WTC11 (cell line): ENCODE measurements around the gene PRICKLE1. TPM values are rescaled to one million over a fixed set of nuclear protein-coding genes. Genes with fewer than 3 reads are reported as not detected.

ENCODE experiments used
- ATAC-seq: fragments of 200-7000 bp; cut with Tn5 transposase; 2 replicates; pipeline ENCODE4 v1.10.0; 2021; ENCODE audit warnings: mild to moderate bottlenecking, moderate library complexity
- CTCF ChIA-PET: fragments of 300-600 bp; sonication (Branson Sonifier 250); formaldehyde crosslinking; loops from one replicate; lab custom pipeline; 2021; ENCODE audit warnings: antibody characterized with exemption; lab: Charles Lee
- POLR2A ChIA-PET: fragments of 350-600 bp; sonication (Branson Sonifier 250); formaldehyde crosslinking; loops from one replicate; lab custom pipeline; 2021; ENCODE audit warnings: antibody characterized with exemption; lab: Charles Lee
- DNase-seq: peaks from one replicate; pipeline ENCODE4 v3.0.0; 2021; ENCODE audit warnings: low spot score
- H3K27ac Mint-ChIP-seq: 2 replicates; pipeline ENCODE4 v1.8.0; 2021; ENCODE audit warnings: mixed read lengths
- H3K27me3 Mint-ChIP-seq: 2 replicates; pipeline ENCODE4 v1.8.0; 2021; ENCODE audit warnings: low read depth, mild to moderate bottlenecking, moderate library complexity, mixed read lengths
- H3K36me3 Mint-ChIP-seq: 2 replicates; pipeline ENCODE4 v1.8.0; 2021; ENCODE audit warnings: mixed read lengths
- H3K4me1 Mint-ChIP-seq: 2 replicates; pipeline ENCODE4 v1.8.0; 2022; ENCODE audit warnings: mixed read lengths
- H3K4me3 Mint-ChIP-seq: 2 replicates; pipeline ENCODE4 v1.8.0; 2021; ENCODE audit warnings: mild to moderate bottlenecking, moderate library complexity, mixed read lengths
- H3K9me3 Mint-ChIP-seq: 2 replicates; pipeline ENCODE4 v1.8.0; 2021; ENCODE audit warnings: mixed read lengths
- ATF2 ChIP-seq: sonication (generic); formaldehyde crosslinking; IDR thresholded peaks from 2 replicates; pipeline ENCODE4 v1.8.1; 2022; ENCODE audit warnings: low read depth, missing genetic modification reagents, borderline replicate concordance
- CDX4 ChIP-seq: fragments of 250-450 bp; sonication (Bioruptor Pico); IDR thresholded peaks from 2 replicates; pipeline ENCODE4 v1.9.0; 2021; ENCODE audit warnings: moderate library complexity, mild to moderate bottlenecking, inconsistent platforms, borderline replicate concordance
- E2F1 ChIP-seq: sonication (generic); formaldehyde crosslinking; IDR thresholded peaks from 2 replicates; pipeline ENCODE4 v1.8.0; 2022; ENCODE audit warnings: mild to moderate bottlenecking, missing genetic modification reagents
- HMGA2 ChIP-seq: fragments of 250-450 bp; sonication (Bioruptor Pico); IDR thresholded peaks from 2 replicates; pipeline ENCODE4 v1.4.0; 2021; ENCODE audit warnings: mild to moderate bottlenecking, moderate library complexity
- MXD4 ChIP-seq: fragments of 250-450 bp; sonication (Bioruptor Pico); IDR thresholded peaks from 2 replicates; pipeline ENCODE4 v1.8.0; 2021; ENCODE audit warnings: mild to moderate bottlenecking, moderate library complexity, borderline replicate concordance
- NR1H2 ChIP-seq: sonication (generic); formaldehyde crosslinking; IDR thresholded peaks from 2 replicates; pipeline ENCODE4 v1.9.0; 2021; ENCODE audit warnings: mild to moderate bottlenecking, moderate library complexity, missing genetic modification reagents
- NR2C2 ChIP-seq: sonication (generic); formaldehyde crosslinking; IDR thresholded peaks from 2 replicates; pipeline ENCODE4 v1.8.0; 2022; ENCODE audit warnings: mild to moderate bottlenecking, missing genetic modification reagents
- NR3C1 ChIP-seq: sonication (generic); formaldehyde crosslinking; conservative IDR thresholded peaks from 2 replicates; pipeline ENCODE4 v1.8.1; 2023; ENCODE audit warnings: low read depth, mild to moderate bottlenecking, missing genetic modification reagents
- SMAD3 ChIP-seq: sonication (generic); formaldehyde crosslinking; IDR thresholded peaks from 2 replicates; pipeline ENCODE4 v1.8.0; 2022; ENCODE audit warnings: missing genetic modification reagents, mild to moderate bottlenecking, borderline replicate concordance
- STAT6 ChIP-seq: sonication (generic); formaldehyde crosslinking; conservative IDR thresholded peaks from 2 replicates; pipeline ENCODE4 v1.8.1; 2023; ENCODE audit warnings: mild to moderate bottlenecking, low read depth, missing genetic modification reagents, moderate library complexity
- TEAD4 ChIP-seq: sonication (generic); formaldehyde crosslinking; IDR thresholded peaks from 2 replicates; pipeline ENCODE4 v1.8.0; 2022; ENCODE audit warnings: mild to moderate bottlenecking, missing genetic modification reagents
- USF1 ChIP-seq: sonication (generic); formaldehyde crosslinking; IDR thresholded peaks from 2 replicates; pipeline ENCODE4 v1.8.0; 2022; ENCODE audit warnings: mild to moderate bottlenecking, missing genetic modification reagents
- ZBTB21 ChIP-seq: sonication (generic); formaldehyde crosslinking; IDR thresholded peaks from 2 replicates; pipeline ENCODE4 v1.8.1; 2023; ENCODE audit warnings: mild to moderate bottlenecking, missing genetic modification reagents, borderline replicate concordance
- ZMAT4 ChIP-seq: fragments of 250-450 bp; sonication (Bioruptor Pico); IDR thresholded peaks from 2 replicates; pipeline ENCODE4 v1.9.0; 2021; ENCODE audit warnings: mild to moderate bottlenecking
- ZNF423 ChIP-seq: fragments of 250-450 bp; sonication (Bioruptor Pico); IDR thresholded peaks from 2 replicates; pipeline ENCODE4 v2.1.2; 2022; ENCODE audit warnings: mild to moderate bottlenecking, moderate library complexity
- ZNF532 ChIP-seq: fragments of 250-450 bp; sonication (Bioruptor Pico); IDR thresholded peaks from 2 replicates; pipeline ENCODE4 v1.9.0; 2021; ENCODE audit warnings: mild to moderate bottlenecking, borderline replicate concordance
- ZNF671 ChIP-seq: fragments of 250-450 bp; sonication (Bioruptor Pico); IDR thresholded peaks from 2 replicates; pipeline ENCODE4 v1.8.0; 2021; ENCODE audit warnings: mild to moderate bottlenecking
- total RNA-seq: library from RNA; stranded (reverse); gene quantifications from 3 replicates; pipeline ENCODE4 v1.2.3, GENCODE V29; 2021

PRICKLE1 gene
- total RNA-seq, 1 experiment from 2014 or later = 11.7 TPM

- no peak for TF ChIP-seq CDX4 (CRISPR knock-in tag)
Measured at GRCh38 chr12:42504049-42504448, 85.5 kb downstream of the PRICKLE1 start (continued).

GRCh38 chr12:42502682-42503081 lies 86.9 kb downstream of the PRICKLE1 start:
- H3K36me3 Mint-ChIP-seq = no peaks in the 10 kb centered on the region
- H3K27ac Mint-ChIP-seq = no peak overlapping the region
- TF ChIP-seq MXD4 (CRISPR knock-in tag) = no peak
- TF ChIP-seq, all 79 proteins: peak for 0
- DNase-seq = no peak
- POLR2A ChIA-PET = no interaction called here
- CTCF ChIA-PET = interaction anchor here (2.6 kb wide), 1 partner anchor 20 kb away, joined by 10 read pairs; no protein-coding TSS in a partner anchor
- no peak overlapping the region for H3K4me3 Mint-ChIP-seq
- H3K9me3 Mint-ChIP-seq = no peaks in the 10 kb centered on the region
- H3K4me1 Mint-ChIP-seq = peaks cover 18% of the 10 kb centered on the region
- H3K27me3 Mint-ChIP-seq = peaks cover 2% of the 10 kb centered on the region; the same call in 1 of the 2 replicates
- no peak for ATAC-seq

- ATAC-seq (no peak), DNase-seq (no peak)
- Mint-ChIP-seq H3K4me3 (no peak overlapping the region), H3K27me3 (peaks cover 6% of the 10 kb centered on the region), H3K9me3 (no peaks in the 10 kb centered on the region), H3K36me3 (no peaks in the 10 kb centered on the region), H3K27ac (no peak overlapping the region), H3K4me1 (0 out of 2 replicates have a peak, but pooled peaks cover 3% of the 10 kb centered on the region)
- ChIA-PET CTCF (interaction anchor here (0.8 to 1.8 kb wide), 2 partner anchors 16 to 54 kb away, joined by 3 to 6 read pairs; no protein-coding TSS in a partner anchor), POLR2A (interaction anchor here (0.7 kb wide), 1 partner anchor 23 kb away, joined by 5 read pairs; no protein-coding TSS in a partner anchor)
- TF ChIP-seq NR1H2 (no peak), HMGA2 (CRISPR knock-in tag) (no peak), STAT6 (no peak), E2F1 (no peak), MXD4 (CRISPR knock-in tag) (no peak), NR2C2 (CRISPR knock-in tag) (no peak), ZMAT4 (no peak), SMAD3 (CRISPR knock-in tag) (no peak), ZNF671 (CRISPR knock-in tag) (no peak), ZBTB21 (CRISPR knock-in tag) (no peak), ZNF423 (CRISPR knock-in tag) (no peak), TEAD4 (CRISPR knock-in tag) (no peak), USF1 (CRISPR knock-in tag) (no peak), ZNF532 (no peak), NR3C1 (CRISPR knock-in tag) (no peak), ATF2 (CRISPR knock-in tag) (no peak)
Measured at GRCh38 chr12:42498549-42499247, 90.8 kb downstream of the PRICKLE1 start.
